DMS79 treated with DMSO at 0.1 percent for 48 hours (cell line): ENCODE data around the gene RAPGEF1.
A peak's percentile ranks its signal among the peaks of the same experiment; 100 is the strongest.

Experiments used
- DNase-seq: peaks from one replicate; lab custom pipeline; 2025; lab: John Stamatoyannopoulos, UW

RAPGEF1 gene

GRCh38 chr9:131747352-131747751, 7.5 kb upstream of the RAPGEF1 start:
- DNase-seq: peak; percentile 63

- DNase-seq: no peak
Observed at GRCh38 chr9:131745610-131746009, 5.7 kb upstream of the RAPGEF1 start.

GRCh38 chr9:131744720-131745201, 4.9 kb upstream of the RAPGEF1 start:
- DNase-seq: no peak

- DNase-seq: no peak
Observed at GRCh38 chr9:131744171-131744719, 4.4 kb upstream of the RAPGEF1 start.

GRCh38 chr9:131743501-131743900, 3.6 kb upstream of the RAPGEF1 start:
- DNase-seq: no peak

GRCh38 chr9:131743096-131743495, 3.2 kb upstream of the RAPGEF1 start:
- DNase-seq: no peak

- no peak for DNase-seq
Observed at GRCh38 chr9:131740898-131741297, 1.0 kb upstream of the RAPGEF1 start.

GRCh38 chr9:131739133-131739958, 530 bp downstream of the RAPGEF1 start:
- no peak for DNase-seq

GRCh38 chr9:131738293-131739132, 1.4 kb downstream of the RAPGEF1 start:
- peak; percentile 40 for DNase-seq

- DNase-seq: no peak
Observed at GRCh38 chr9:131737426-131737825, 2.5 kb downstream of the RAPGEF1 start.

- no peak for DNase-seq
Observed at GRCh38 chr9:131736431-131736830, 3.4 kb downstream of the RAPGEF1 start.

GRCh38 chr9:131735238-131736128, 4.4 kb downstream of the RAPGEF1 start:
- no peak for DNase-seq

- DNase-seq: no peak
Observed at GRCh38 chr9:131734781-131735180, 5.1 kb downstream of the RAPGEF1 start.

- peak; percentile 86 for DNase-seq
Observed at GRCh38 chr9:131734165-131734610, 5.7 kb downstream of the RAPGEF1 start.

- peak; percentile 89 for DNase-seq
Observed at GRCh38 chr9:131733541-131734061, 6.3 kb downstream of the RAPGEF1 start.

- peak; percentile 24 for DNase-seq
Observed at GRCh38 chr9:131732636-131733289, 7.1 kb downstream of the RAPGEF1 start.

GRCh38 chr9:131732061-131732526, 7.8 kb downstream of the RAPGEF1 start:
- peak; percentile 89 for DNase-seq

GRCh38 chr9:131731644-131732043, 8.2 kb downstream of the RAPGEF1 start:
- DNase-seq: no peak

GRCh38 chr9:131731237-131731636, 8.6 kb downstream of the RAPGEF1 start:
- no peak for DNase-seq

- no peak for DNase-seq
Observed at GRCh38 chr9:131728961-131729360, 10.9 kb downstream of the RAPGEF1 start.

- DNase-seq: no peak
Observed at GRCh38 chr9:131728546-131728910, 11.3 kb downstream of the RAPGEF1 start.
